Right lobe of liver (tissue), 6 donors: Measurements from ENCODE around the gene MAPKAP1. TPM values are rescaled to one million over a fixed set of nuclear protein-coding genes. Genes with fewer than 3 reads are reported as not detected.

Source experiments
- ATAC-seq, 4 donors: fragments of 200-7000 bp; cut with Tn5 transposase; one replicate each; pipeline ENCODE4 v1.9.1; 2020; ENCODE audit warnings: mild to moderate bottlenecking in 4 of 4, moderate library complexity in 4 of 4
- DNase-seq, 3 donors: peaks; one replicate each; pipeline ENCODE4 v3.0.0-alpha.2; 2020
- H3K27ac ChIP-seq, 3 donors: fragments of 200-600 bp; one replicate each; pipeline ENCODE4 v1.8.0; 2022
- H3K27me3 ChIP-seq, 2 donors: fragments of 200-600 bp; one replicate each; pipeline ENCODE4 v1.8.0; 2022
- H3K36me3 ChIP-seq, 4 donors: fragments of 200-600 bp; sonication (generic) in 1 of 4; one replicate each; pipeline versions ENCODE4 v1.5.1 to v1.8.0; 2017 to 2022; ENCODE audit warnings: control low read depth in 1 of 4
- H3K4me1 ChIP-seq, 4 donors: fragments of 200-600 bp; sonication (generic) in 1 of 4; one replicate each; pipeline versions ENCODE4 v1.5.1 to v1.8.0; 2017 to 2022; ENCODE audit warnings: control low read depth in 1 of 4
- H3K4me3 ChIP-seq, 3 donors: fragments of 200-600 bp; one replicate each; pipeline ENCODE4 v1.8.0; 2022
- H3K9me3 ChIP-seq, 4 donors: fragments of 200-600 bp; sonication (generic) in 1 of 4; one replicate each; pipeline versions ENCODE4 v1.5.1 to v1.8.0; 2017 to 2022; ENCODE audit warnings: control low read depth in 1 of 4
- CTCF ChIP-seq, 4 donors: fragments of 200-600 bp in 3 of 4; fragments of 450-650 bp in 1 of 4; IDR thresholded peaks; one replicate each; pipeline versions ENCODE4 v1.5.1 to v1.8.0; 2016 to 2022; ENCODE audit warnings: antibody characterized with exemption in 4 of 4, mild to moderate bottlenecking in 2 of 4
- POLR2A ChIP-seq: fragments of 450-650 bp; IDR thresholded peaks from one replicate; pipeline ENCODE4 v1.6.1; 2017; ENCODE audit warnings: antibody characterized with exemption, mild to moderate bottlenecking
- WGBS: methylation state at CpG from one replicate; pipeline ENCODE4 v1.1.6; 2018; ENCODE audit warnings: low coverage, low lambda C conversion rate; ENCODE audit not compliant: insufficient coverage; ENCODE audit errors: missing lambda C conversion rate; 5-methylcytosine and 5-hydroxymethylcytosine counted together
- intact Hi-C, 2 donors: fragments of 100-400 bp; cut with DNase I; formaldehyde crosslinking; loops; one replicate each; pipeline versions ENCODE4 v1.11.2 to v1.14.1; 2022
- total RNA-seq, 6 experiments: library from RNA; depleted of rRNA in 2 of 6; stranded (reverse); fragments of >200 nt in 2 of 6; fragmentation: NEBNext Ultra II Directional in 3 of 6; extraction: Animal tissue kit (Norgen Biotek cat#: 25700) in 3 of 6; gene quantifications; one replicate each; pipeline versions ENCODE4 v1.1.0 to v1.2.4, GENCODE V29; 2016 to 2023
- donor health status: DM: no; HTN: yes; CAD: no.
- donor health status: DM: no; HTN: no; CAD: no.
- donor health status: DM: no; HTN: no; CAD: no.
- donor health status: DM: no; HTN: yes; CAD: no.
- donor health status: DM: no; HTN: yes; CAD: no.

The MAPKAP1 gene
- total RNA-seq, 6 experiments from 2014 or later, result 29.6 to 53.2 (median 48.3) TPM

- Histone ChIP-seq H3K4me1 (no peaks in the 10 kb centered on the region), H3K9me3 (no peaks in the 10 kb centered on the region), H3K4me3 (no peak overlapping the region), H3K36me3 (no peaks in the 10 kb centered on the region), H3K27me3 (no peaks in the 10 kb centered on the region), H3K27ac (no peak overlapping the region)
- no peak for TF ChIP-seq POLR2A
- TF ChIP-seq CTCF (IDR thresholded peaks at IDR 0.05), result no peak
- intact Hi-C loops, result no loop called here
- DNase-seq, result peak in 1 of 3 donors; percentile 18
- whole genome bisulfite sequencing, result no CpG with 5 or more reads among the region's 14 CpGs
- ATAC-seq, result no peak
Measured at GRCh38 chr9:125432715-125433385, 274.2 kb downstream of the MAPKAP1 start.

- H3K9me3 ChIP-seq, result no peaks in the 10 kb centered on the region
- peak in 1 of 3 donors; percentile 55 for DNase-seq
- WGBS, result 30% methylated on average over 4 of the region's 12 CpGs
- H3K4me3 ChIP-seq, result no peak overlapping the region
- intact Hi-C loops, result no loop called here
- peak; percentile 25 to 59 (median 32) for ATAC-seq
- no peaks in the 10 kb centered on the region for H3K4me1 ChIP-seq
- H3K27ac ChIP-seq, result no peak overlapping the region
- no peaks in the 10 kb centered on the region for H3K36me3 ChIP-seq
- TF ChIP-seq CTCF (IDR thresholded peaks at IDR 0.05) (no peak), POLR2A (no peak)
- no peaks in the 10 kb centered on the region for H3K27me3 ChIP-seq
Measured at GRCh38 chr9:125431741-125432271, 275.2 kb downstream of the MAPKAP1 start.

- ATAC-seq, result no peak
- DNase-seq, result peak in 1 of 3 donors; percentile 34
- intact Hi-C loops, result no loop called here
- 60% methylated on average over 1 of the region's 3 CpGs for WGBS
- H3K9me3 ChIP-seq, result no peaks in the 10 kb centered on the region
- no peak overlapping the region for H3K27ac ChIP-seq
- no peaks in the 10 kb centered on the region for H3K4me1 ChIP-seq
- no peaks in the 10 kb centered on the region for H3K27me3 ChIP-seq
- H3K4me3 ChIP-seq, result no peak overlapping the region
- no peak for TF ChIP-seq CTCF (IDR thresholded peaks at IDR 0.05)
- TF ChIP-seq POLR2A, result no peak
- no peaks in the 10 kb centered on the region for H3K36me3 ChIP-seq
Measured at GRCh38 chr9:125431012-125431305, 276.0 kb downstream of the MAPKAP1 start.

GRCh38 chr9:125430161-125431011 is 276.6 kb downstream of the MAPKAP1 start:
- 80% methylated on average over 6 of the region's 21 CpGs for WGBS
- Histone ChIP-seq H3K9me3 (no peaks in the 10 kb centered on the region), H3K27me3 (no peaks in the 10 kb centered on the region), H3K27ac (no peak overlapping the region), H3K36me3 (no peaks in the 10 kb centered on the region), H3K4me3 (no peak overlapping the region), H3K4me1 (no peaks in the 10 kb centered on the region)
- ATAC-seq (no peak), DNase-seq (peak in 1 of 3 donors; percentile 37)
- intact Hi-C loops, result no loop called here
- TF ChIP-seq CTCF (IDR thresholded peaks at IDR 0.05) (no peak), POLR2A (no peak)
